DND-41 (cell line): ENCODE results near the gene UBAC1.

ENCODE experiments used
- ATAC-seq: fragments of 200-7000 bp; cut with Tn5 transposase; 3 replicates; pipeline ENCODE4 v1.9.1; 2021; ENCODE audit warnings: low read depth; ENCODE audit not compliant: insufficient read depth
- DNase-seq: peaks from one replicate; pipeline ENCODE4 v3.0.0-alpha.2; 2020
- H2AFZ ChIP-seq: 2 replicates; pipeline ENCODE4 v1.6.0; 2012; ENCODE audit warnings: low read depth, low read length
- H3K27ac ChIP-seq: 2 replicates; pipeline ENCODE4 v1.5.1; 2012; ENCODE audit warnings: low read length, inconsistent platforms
- H3K27me3 ChIP-seq: fragments of 200-600 bp; sonication (generic); 2 replicates; pipeline ENCODE4 v1.6.0; 2012; ENCODE audit warnings: low read length, mild to moderate bottlenecking, inconsistent platforms; ENCODE audit not compliant: insufficient read depth, poor library complexity
- H3K36me3 ChIP-seq: 2 replicates; pipeline ENCODE4 v1.5.1; 2012; ENCODE audit warnings: low read length, inconsistent platforms; ENCODE audit not compliant: insufficient read depth
- H3K4me1 ChIP-seq: 2 replicates; pipeline ENCODE4 v1.5.1; 2012; ENCODE audit warnings: mild to moderate bottlenecking, low read length; ENCODE audit not compliant: insufficient read depth
- H3K4me2 ChIP-seq: 2 replicates; pipeline ENCODE4 v1.6.0; 2012; ENCODE audit warnings: mild to moderate bottlenecking, moderate library complexity, low read length, inconsistent platforms; ENCODE audit not compliant: insufficient read depth
- H3K4me3 ChIP-seq, 2 experiments: fragments of 200-600 bp in 1 of 2; shearing (Covaris generic) in 1 of 2; 2 replicates each; pipeline ENCODE4 v1.5.1; 2012 to 2016; ENCODE audit warnings: inconsistent platforms in 2 of 2, low read length in 2 of 2, mild to moderate bottlenecking in 2 of 2, low read depth in 1 of 2, moderate library complexity in 1 of 2
- H3K79me2 ChIP-seq: 2 replicates; pipeline ENCODE4 v1.6.0; 2012; ENCODE audit warnings: low read length, inconsistent platforms; ENCODE audit not compliant: insufficient read depth
- H3K9ac ChIP-seq: 2 replicates; pipeline ENCODE4 v1.6.0; 2012; ENCODE audit warnings: low read depth, mild to moderate bottlenecking, inconsistent platforms, low read length, moderate library complexity
- H3K9me3 ChIP-seq: 2 replicates; pipeline ENCODE4 v1.5.1; 2012; ENCODE audit warnings: low read length, moderate library complexity, mild to moderate bottlenecking, inconsistent platforms; ENCODE audit not compliant: insufficient read depth, severe bottlenecking
- H4K20me1 ChIP-seq: 2 replicates; pipeline ENCODE4 v1.6.0; 2012; ENCODE audit warnings: low read length; ENCODE audit not compliant: insufficient read depth
- EZH2 ChIP-seq: IDR thresholded peaks from 3 replicates; pipeline ENCODE4 v1.6.1; 2012; ENCODE audit warnings: borderline replicate concordance, low read depth, mild to moderate bottlenecking, moderate library complexity, low read length, inconsistent platforms; ENCODE audit not compliant: severe bottlenecking
- TF ChIP-seq, protein P1 (sequence below): IDR thresholded peaks from 2 replicates; pipeline ENCODE4 v1.5.1; 2012; ENCODE audit warnings: borderline replicate concordance, low read length, moderate library complexity, mild to moderate bottlenecking; ENCODE audit not compliant: poor library complexity, severe bottlenecking; ENCODE audit errors: extremely low read depth

Gene UBAC1

DNA sequence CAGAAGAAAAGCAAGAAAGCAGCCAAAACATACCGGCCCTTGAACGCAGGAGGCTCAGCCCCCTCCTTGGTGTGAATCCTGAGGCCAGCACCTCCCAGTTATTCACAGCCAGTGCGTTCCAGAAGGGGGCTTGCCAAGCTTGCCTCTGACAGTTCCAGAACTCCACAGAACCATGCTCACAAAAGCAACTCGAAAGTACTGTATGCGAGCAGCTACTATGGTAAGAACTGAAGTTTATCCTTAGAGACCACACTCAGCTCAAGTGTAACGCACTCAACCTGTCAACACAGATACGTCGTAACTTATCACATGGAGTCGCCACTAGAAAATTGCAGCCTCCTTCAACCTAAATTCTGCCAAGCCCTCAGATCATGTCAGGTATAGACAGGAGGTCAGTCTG lies 1.4 kb downstream of the UBAC1 start:
- Histone ChIP-seq H3K4me3 (peak overlapping the region; percentile 61 to 73; a peak in 3 of 4 replicates), H3K9ac (peak overlapping the region; percentile 72), H3K27ac (no peak overlapping the region)

DNA sequence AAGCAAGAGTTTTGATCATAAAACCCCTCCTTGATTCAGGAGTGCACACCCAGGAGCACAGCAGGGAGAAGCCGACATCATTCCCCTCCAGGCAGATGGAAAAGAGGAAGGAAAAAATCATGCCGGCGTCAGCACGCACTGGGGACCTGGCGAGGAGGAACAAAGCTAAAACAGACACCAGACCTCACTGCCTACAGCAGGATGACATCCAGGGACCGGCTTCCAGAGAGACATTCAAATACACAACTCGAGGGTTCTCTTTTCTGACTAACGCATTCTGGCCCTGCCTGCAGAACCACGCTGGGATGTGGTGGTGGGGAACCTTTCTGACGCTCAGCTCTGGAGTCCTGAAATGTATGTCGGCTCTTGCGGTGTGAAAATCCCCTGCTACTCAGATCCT lies 2.7 kb downstream of the UBAC1 start:
- DNase-seq (no peak), ATAC-seq (no peak)
- Histone ChIP-seq H3K79me2 (peaks cover 51% of the 10 kb centered on the region), H3K27ac (no peak overlapping the region), H3K27me3 (no peaks in the 10 kb centered on the region), H3K9ac (no peak overlapping the region), H4K20me1 (peaks cover 36% of the 10 kb centered on the region), H3K9me3 (no peaks in the 10 kb centered on the region), H3K4me3 (no peak overlapping the region), H2AFZ (no peak overlapping the region), H3K4me2 (peak overlapping the region; percentile 33; the same call in 1 of the 2 replicates), H3K4me1 (peaks cover 35% of the 10 kb centered on the region), H3K36me3 (peaks cover 11% of the 10 kb centered on the region)
- TF ChIP-seq, protein P1, sequence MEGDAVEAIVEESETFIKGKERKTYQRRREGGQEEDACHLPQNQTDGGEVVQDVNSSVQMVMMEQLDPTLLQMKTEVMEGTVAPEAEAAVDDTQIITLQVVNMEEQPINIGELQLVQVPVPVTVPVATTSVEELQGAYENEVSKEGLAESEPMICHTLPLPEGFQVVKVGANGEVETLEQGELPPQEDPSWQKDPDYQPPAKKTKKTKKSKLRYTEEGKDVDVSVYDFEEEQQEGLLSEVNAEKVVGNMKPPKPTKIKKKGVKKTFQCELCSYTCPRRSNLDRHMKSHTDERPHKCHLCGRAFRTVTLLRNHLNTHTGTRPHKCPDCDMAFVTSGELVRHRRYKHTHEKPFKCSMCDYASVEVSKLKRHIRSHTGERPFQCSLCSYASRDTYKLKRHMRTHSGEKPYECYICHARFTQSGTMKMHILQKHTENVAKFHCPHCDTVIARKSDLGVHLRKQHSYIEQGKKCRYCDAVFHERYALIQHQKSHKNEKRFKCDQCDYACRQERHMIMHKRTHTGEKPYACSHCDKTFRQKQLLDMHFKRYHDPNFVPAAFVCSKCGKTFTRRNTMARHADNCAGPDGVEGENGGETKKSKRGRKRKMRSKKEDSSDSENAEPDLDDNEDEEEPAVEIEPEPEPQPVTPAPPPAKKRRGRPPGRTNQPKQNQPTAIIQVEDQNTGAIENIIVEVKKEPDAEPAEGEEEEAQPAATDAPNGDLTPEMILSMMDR = no peak
- TF ChIP-seq EZH2 = no peak

More for the DNA sequence above, 1.4 kb downstream of the UBAC1 start:
- peaks cover 35% of the 10 kb centered on the region for H3K4me1 ChIP-seq
- no peak for DNase-seq
- H3K4me2 ChIP-seq = peak overlapping the region; percentile 69
- H3K27me3 ChIP-seq = no peaks in the 10 kb centered on the region
- no peak overlapping the region for H2AFZ ChIP-seq
- peaks cover 51% of the 10 kb centered on the region for H3K79me2 ChIP-seq
- H3K36me3 ChIP-seq = peaks cover 5% of the 10 kb centered on the region
- no peak for ATAC-seq
- TF ChIP-seq, protein P1 = no peak
- TF ChIP-seq EZH2 = no peak
- H3K9me3 ChIP-seq = no peaks in the 10 kb centered on the region
- peaks cover 30% of the 10 kb centered on the region for H4K20me1 ChIP-seq

DNA sequence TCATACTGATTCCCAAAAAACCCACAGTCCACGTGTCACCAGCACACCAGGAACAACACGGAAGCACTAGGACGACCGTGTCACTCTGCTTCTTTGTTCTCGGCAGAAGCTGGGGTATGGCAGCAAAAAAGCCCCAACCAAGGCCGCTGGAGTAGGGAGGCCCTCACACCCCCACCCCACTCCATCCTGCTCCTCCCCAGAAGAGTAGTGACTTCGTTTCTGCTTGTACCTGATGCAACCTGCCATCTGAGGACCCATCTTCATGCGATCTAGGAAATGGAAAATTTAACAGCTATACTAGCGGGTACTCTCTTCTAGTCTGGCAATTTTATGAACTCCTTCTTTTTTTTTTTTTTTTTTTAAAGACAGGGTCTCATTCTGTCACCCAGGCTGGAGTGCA lies 3.7 kb downstream of the UBAC1 start:
- peaks cover 51% of the 10 kb centered on the region for H3K79me2 ChIP-seq
- TF ChIP-seq, protein P1 = no peak
- ATAC-seq = no peak

DNA sequence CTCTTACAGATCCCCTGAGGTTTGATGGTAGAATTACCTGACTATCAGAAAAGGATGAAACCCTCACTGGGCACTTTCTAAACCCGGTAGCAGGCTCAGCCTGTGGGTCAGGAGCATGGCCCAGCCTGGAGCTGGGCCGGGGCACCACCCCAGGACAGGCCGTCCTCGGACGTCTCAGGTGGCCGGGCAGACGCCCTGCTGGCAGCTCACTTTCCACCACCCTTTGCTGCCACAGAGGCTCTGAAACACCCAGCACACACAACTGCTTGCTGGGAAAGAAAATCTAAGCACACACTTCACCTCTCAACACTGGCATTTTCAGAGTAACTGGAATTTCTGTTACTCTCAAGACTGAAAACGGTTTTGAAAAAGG lies 4.4 kb downstream of the UBAC1 start:
- Histone ChIP-seq H3K27ac (no peak overlapping the region), H3K79me2 (peaks cover 51% of the 10 kb centered on the region), H3K4me3 (no peak overlapping the region), H3K9me3 (no peaks in the 10 kb centered on the region), H3K9ac (no peak overlapping the region), H3K36me3 (peaks cover 24% of the 10 kb centered on the region), H3K4me2 (no peak overlapping the region), H3K27me3 (no peaks in the 10 kb centered on the region), H4K20me1 (peaks cover 36% of the 10 kb centered on the region), H2AFZ (no peak overlapping the region), H3K4me1 (peaks cover 25% of the 10 kb centered on the region)
- TF ChIP-seq, protein P1 = no peak
- no peak for TF ChIP-seq EZH2
- ATAC-seq = no peak
- no peak for DNase-seq

More for the DNA sequence above, 3.7 kb downstream of the UBAC1 start:
- Histone ChIP-seq H3K9me3 (no peaks in the 10 kb centered on the region), H4K20me1 (peaks cover 36% of the 10 kb centered on the region), H3K4me1 (peaks cover 32% of the 10 kb centered on the region), H3K27ac (no peak overlapping the region), H3K4me3 (no peak overlapping the region), H3K4me2 (no peak overlapping the region), H3K9ac (no peak overlapping the region), H3K36me3 (peaks cover 18% of the 10 kb centered on the region), H2AFZ (no peak overlapping the region), H3K27me3 (no peaks in the 10 kb centered on the region)
- DNase-seq = no peak
